Uterus (tissue), 4 donors: ENCODE results near the gene CPNE4. TPM values are rescaled to one million over a fixed set of nuclear protein-coding genes. Genes with fewer than 3 reads are reported as not detected.

ENCODE experiments used
- DNase-seq, 2 donors: peaks; one replicate each; pipeline ENCODE4 v3.0.0-alpha.2; 2019 to 2020
- H3K27ac ChIP-seq, 2 donors: fragments of 200-600 bp; sonication (generic); 1 replicate in 1 of 2; 2 replicates in 1 of 2; pipeline ENCODE4 v1.5.1; 2016 to 2018
- H3K27me3 ChIP-seq, 2 donors: fragments of 200-600 bp; sonication (generic); one replicate each; pipeline ENCODE4 v1.5.1; 2018 to 2019; ENCODE audit warnings: control low read depth in 1 of 2
- H3K36me3 ChIP-seq, 2 donors: fragments of 200-600 bp; sonication (generic); one replicate each; pipeline ENCODE4 v1.5.1; 2019; ENCODE audit warnings: control low read depth in 1 of 2
- H3K4me1 ChIP-seq, 2 donors: fragments of 200-600 bp; sonication (generic); one replicate each; pipeline ENCODE4 v1.5.1; 2018 to 2019; ENCODE audit warnings: control low read depth in 1 of 2
- H3K4me3 ChIP-seq, 2 donors: fragments of 200-600 bp; sonication (generic); 1 replicate in 1 of 2; 2 replicates in 1 of 2; pipeline ENCODE4 v1.5.1; 2018 to 2019; ENCODE audit warnings: mild to moderate bottlenecking in 1 of 2
- H3K9me3 ChIP-seq, 2 donors: fragments of 200-600 bp; sonication (generic); one replicate each; pipeline ENCODE4 v1.5.1; 2019; ENCODE audit warnings: control low read depth in 1 of 2
- CTCF ChIP-seq, 4 experiments: fragments of 200-600 bp in 2 of 4; fragments of 450-650 bp in 2 of 4; sonication (generic) in 2 of 4; IDR thresholded peaks; one replicate each; pipeline ENCODE4 v1.5.1; 2016 to 2019; ENCODE audit warnings: antibody characterized with exemption in 4 of 4, mild to moderate bottlenecking in 2 of 4, moderate library complexity in 1 of 4
- POLR2A ChIP-seq, 2 donors: fragments of 450-650 bp; IDR thresholded peaks; one replicate each; pipeline ENCODE4 v1.6.1; 2016; ENCODE audit warnings: antibody characterized with exemption in 2 of 2, mild to moderate bottlenecking in 1 of 2, moderate library complexity in 1 of 2
- intact Hi-C: fragments of 100-400 bp; cut with DNase I; formaldehyde crosslinking; loops from one replicate; pipeline ENCODE4 v1.15.1; 2023; ENCODE audit warnings: low total_unique reads
- total RNA-seq, 4 donors: library from RNA; depleted of rRNA in 3 of 4; stranded (reverse); fragments of >200 nt in 3 of 4; gene quantifications; one replicate each; pipeline versions ENCODE4 v1.1.0 to v1.2.4, GENCODE V29; 2014 to 2023
- donor health status: DM: yes; HTN: yes; CAD: no.

The CPNE4 gene
- total RNA-seq, 4 donors from 2014 or later, result 0.35 TPM; not detected in 3

GRCh38 chr3:132017137-132017536, 17.7 kb downstream of the CPNE4 start:
- H3K27me3 ChIP-seq, result no peaks in the 10 kb centered on the region
- intact Hi-C loops, result no loop called here

DNA sequence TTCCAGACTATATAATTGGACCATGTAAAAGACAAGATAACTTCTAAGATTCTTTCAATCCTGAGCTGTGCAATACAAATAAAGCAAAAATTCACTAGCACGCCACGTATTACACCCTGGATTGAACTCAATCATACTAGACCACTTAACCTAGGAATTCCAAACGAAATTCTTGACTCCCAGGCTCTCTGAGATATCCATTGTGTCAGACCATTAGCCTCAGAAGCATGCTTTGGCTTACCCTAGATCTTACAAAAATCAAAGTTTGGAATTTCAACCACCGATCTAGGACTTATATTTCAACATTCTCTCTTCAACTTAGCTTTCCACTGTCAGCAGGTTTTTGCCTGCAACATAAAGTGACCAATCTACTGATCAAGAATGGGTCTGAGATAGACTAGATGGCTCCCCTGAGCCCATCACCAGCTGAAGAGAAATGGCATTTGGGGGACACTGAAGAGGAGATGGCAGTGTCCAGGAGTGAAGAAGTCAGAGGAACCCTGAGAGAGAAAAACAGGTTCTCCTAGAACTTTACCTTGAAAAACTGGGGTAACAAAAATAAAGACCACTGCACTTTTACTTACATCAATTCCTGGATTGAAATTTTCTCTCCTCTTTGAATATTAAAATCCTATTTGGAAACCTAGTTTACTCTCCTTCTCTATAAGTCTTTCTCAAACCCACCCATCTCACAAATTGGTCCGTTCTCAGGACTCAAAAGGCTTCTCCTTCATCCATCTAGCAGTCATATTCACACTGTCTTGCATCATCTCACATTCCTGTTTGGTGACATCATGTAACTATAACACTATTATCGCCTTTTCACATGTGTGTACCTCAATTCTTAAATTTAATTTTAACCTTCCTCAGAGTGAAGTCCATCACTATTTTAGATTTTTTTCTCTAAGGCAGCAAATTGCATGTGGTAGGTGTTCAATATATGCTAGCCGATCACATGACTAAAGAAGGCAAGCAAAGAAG, 18.5 kb downstream of the CPNE4 start:
- intact Hi-C loops, result no loop called here
- H3K4me1 ChIP-seq, result no peaks in the 10 kb centered on the region
- H3K27ac ChIP-seq, result no peak overlapping the region
- H3K36me3 ChIP-seq, result no peaks in the 10 kb centered on the region
- H3K9me3 ChIP-seq, result no peaks in the 10 kb centered on the region
- DNase-seq, result no peak
- H3K27me3 ChIP-seq, result no peaks in the 10 kb centered on the region
- no peak overlapping the region for H3K4me3 ChIP-seq
- TF ChIP-seq CTCF (IDR thresholded peaks at IDR 0.05) (no peak), POLR2A (IDR thresholded peaks at IDR 0.05) (no peak)

More at GRCh38 chr3:132017137-132017536, 17.7 kb downstream of the CPNE4 start:
- TF ChIP-seq CTCF (IDR thresholded peaks at IDR 0.05), result no peak
- no peak for TF ChIP-seq POLR2A (IDR thresholded peaks at IDR 0.05)
- H3K4me1 ChIP-seq, result no peaks in the 10 kb centered on the region
- no peaks in the 10 kb centered on the region for H3K36me3 ChIP-seq
- no peaks in the 10 kb centered on the region for H3K9me3 ChIP-seq
- no peak for DNase-seq
- H3K4me3 ChIP-seq, result no peak overlapping the region
- no peak overlapping the region for H3K27ac ChIP-seq

DNA sequence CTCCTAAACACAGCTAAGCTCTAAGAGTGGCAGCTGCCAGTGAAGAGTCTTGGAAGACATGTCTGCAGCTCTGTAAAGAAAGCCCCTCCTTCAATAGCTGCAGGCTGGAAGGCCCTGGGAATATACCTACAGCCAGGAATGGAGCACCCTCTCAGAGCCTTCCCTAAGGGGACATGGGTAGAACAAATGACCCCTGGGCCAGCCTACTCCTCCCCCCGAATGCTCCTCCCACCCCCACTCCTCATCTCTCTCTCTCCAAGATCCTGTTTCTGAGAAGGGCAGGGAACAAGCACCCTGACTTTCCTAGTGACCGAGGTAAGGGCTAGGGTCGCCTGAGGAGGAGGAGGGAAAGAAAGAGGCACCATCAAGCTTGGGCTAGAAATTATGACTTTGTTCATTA, 20.7 kb downstream of the CPNE4 start:
- TF ChIP-seq CTCF (IDR thresholded peaks at IDR 0.05) (no peak), POLR2A (IDR thresholded peaks at IDR 0.05) (no peak)
- H3K4me3 ChIP-seq, result no peak overlapping the region
- no peaks in the 10 kb centered on the region for H3K9me3 ChIP-seq
- H3K27me3 ChIP-seq, result no peaks in the 10 kb centered on the region
- no peaks in the 10 kb centered on the region for H3K36me3 ChIP-seq
- H3K4me1 ChIP-seq, result no peaks in the 10 kb centered on the region
- intact Hi-C loops, result no loop called here
- H3K27ac ChIP-seq, result no peak overlapping the region
- no peak for DNase-seq

DNA sequence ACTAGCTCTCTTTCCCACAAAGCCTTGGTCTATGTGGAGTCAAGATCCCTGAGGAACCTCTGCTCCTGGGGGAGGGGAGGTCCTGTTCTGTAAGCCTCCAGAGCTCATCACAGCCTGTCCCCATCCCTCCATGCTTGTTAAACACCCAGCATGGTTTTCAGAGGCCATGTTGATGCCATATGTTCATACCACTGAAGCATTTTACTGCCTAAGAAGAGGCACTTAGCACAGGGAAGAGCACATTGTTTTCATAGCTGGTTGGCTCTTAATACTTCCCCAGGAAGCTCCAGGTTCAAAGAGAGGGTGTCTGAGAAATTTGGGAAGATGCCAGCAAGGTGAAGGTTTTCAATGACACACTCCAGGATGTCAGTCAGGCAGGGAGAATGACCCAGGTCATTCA, 25.6 kb downstream of the CPNE4 start:
- no peaks in the 10 kb centered on the region for H3K9me3 ChIP-seq
- no peak for DNase-seq
- H3K4me3 ChIP-seq, result no peak overlapping the region
- no peaks in the 10 kb centered on the region for H3K36me3 ChIP-seq
- intact Hi-C loops, result no loop called here
- H3K27me3 ChIP-seq, result no peaks in the 10 kb centered on the region
- no peak overlapping the region for H3K27ac ChIP-seq
- H3K4me1 ChIP-seq, result no peaks in the 10 kb centered on the region
- TF ChIP-seq POLR2A (IDR thresholded peaks at IDR 0.05), result no peak
- TF ChIP-seq CTCF (IDR thresholded peaks at IDR 0.05), result no peak

- no peak overlapping the region for H3K27ac ChIP-seq
- no peaks in the 10 kb centered on the region for H3K36me3 ChIP-seq
- intact Hi-C loops, result no loop called here
- H3K27me3 ChIP-seq, result no peaks in the 10 kb centered on the region
- no peaks in the 10 kb centered on the region for H3K9me3 ChIP-seq
- H3K4me1 ChIP-seq, result no peaks in the 10 kb centered on the region
- no peak overlapping the region for H3K4me3 ChIP-seq
- no peak for DNase-seq
- no peak for TF ChIP-seq POLR2A (IDR thresholded peaks at IDR 0.05)
- no peak for TF ChIP-seq CTCF (IDR thresholded peaks at IDR 0.05)
Measured at GRCh38 chr3:132008837-132009236, 26.0 kb downstream of the CPNE4 start.
